WTC11 (cell line): Measurements from ENCODE around the gene RASA2.

Source experiments
- TEAD4 ChIP-seq: sonication (generic); formaldehyde crosslinking; IDR thresholded peaks from 2 replicates; pipeline ENCODE4 v1.8.0; 2022; ENCODE audit warnings: mild to moderate bottlenecking, missing genetic modification reagents
- TF ChIP-seq, protein P1 (sequence below): sonication (generic); formaldehyde crosslinking; IDR thresholded peaks from 2 replicates; pipeline ENCODE4 v1.8.0; 2023; ENCODE audit warnings: mild to moderate bottlenecking, missing genetic modification reagents
- TF ChIP-seq, protein P2 (sequence below): fragments of 200-600 bp; IDR thresholded peaks from 2 replicates; pipeline ENCODE4 v1.8.0; 2022; ENCODE audit warnings: antibody characterized with exemption
- TF ChIP-seq, protein P3 (sequence below): sonication (generic); formaldehyde crosslinking; IDR thresholded peaks from 2 replicates; pipeline ENCODE4 v1.8.1; 2022; ENCODE audit warnings: low read depth, mild to moderate bottlenecking, moderate library complexity, missing genetic modification reagents, borderline replicate concordance
- TF ChIP-seq, protein P4 (sequence below): sonication (generic); formaldehyde crosslinking; IDR thresholded peaks from 2 replicates; pipeline ENCODE4 v1.8.1; 2022; ENCODE audit warnings: low read depth, missing genetic modification reagents, borderline replicate concordance
- TF ChIP-seq, protein P5 (sequence below): sonication (generic); formaldehyde crosslinking; IDR thresholded peaks from 2 replicates; pipeline ENCODE4 v1.8.1; 2022; ENCODE audit warnings: mild to moderate bottlenecking, missing genetic modification reagents, moderate library complexity, borderline replicate concordance

DNA sequence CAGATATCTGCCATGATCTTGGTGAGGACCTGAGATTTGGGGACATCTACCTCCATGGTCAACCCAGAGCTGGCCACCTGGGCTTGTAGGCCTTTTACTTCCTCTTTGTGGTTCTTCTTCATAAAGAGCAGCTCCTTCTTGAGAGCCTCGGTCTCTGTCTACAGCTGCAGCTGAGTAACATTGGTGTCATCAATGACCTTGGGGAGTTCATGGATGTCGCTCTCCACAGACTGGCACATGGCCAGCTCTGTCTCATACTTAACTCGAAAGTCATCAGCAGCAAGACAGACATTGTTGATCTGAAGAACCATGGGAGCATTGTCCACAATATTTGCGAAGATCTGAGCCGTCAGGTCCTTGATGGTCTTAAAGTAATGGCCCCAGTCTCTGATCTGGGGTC is 15.7 kb upstream of the RASA2 start:
- TF ChIP-seq, protein P1, sequence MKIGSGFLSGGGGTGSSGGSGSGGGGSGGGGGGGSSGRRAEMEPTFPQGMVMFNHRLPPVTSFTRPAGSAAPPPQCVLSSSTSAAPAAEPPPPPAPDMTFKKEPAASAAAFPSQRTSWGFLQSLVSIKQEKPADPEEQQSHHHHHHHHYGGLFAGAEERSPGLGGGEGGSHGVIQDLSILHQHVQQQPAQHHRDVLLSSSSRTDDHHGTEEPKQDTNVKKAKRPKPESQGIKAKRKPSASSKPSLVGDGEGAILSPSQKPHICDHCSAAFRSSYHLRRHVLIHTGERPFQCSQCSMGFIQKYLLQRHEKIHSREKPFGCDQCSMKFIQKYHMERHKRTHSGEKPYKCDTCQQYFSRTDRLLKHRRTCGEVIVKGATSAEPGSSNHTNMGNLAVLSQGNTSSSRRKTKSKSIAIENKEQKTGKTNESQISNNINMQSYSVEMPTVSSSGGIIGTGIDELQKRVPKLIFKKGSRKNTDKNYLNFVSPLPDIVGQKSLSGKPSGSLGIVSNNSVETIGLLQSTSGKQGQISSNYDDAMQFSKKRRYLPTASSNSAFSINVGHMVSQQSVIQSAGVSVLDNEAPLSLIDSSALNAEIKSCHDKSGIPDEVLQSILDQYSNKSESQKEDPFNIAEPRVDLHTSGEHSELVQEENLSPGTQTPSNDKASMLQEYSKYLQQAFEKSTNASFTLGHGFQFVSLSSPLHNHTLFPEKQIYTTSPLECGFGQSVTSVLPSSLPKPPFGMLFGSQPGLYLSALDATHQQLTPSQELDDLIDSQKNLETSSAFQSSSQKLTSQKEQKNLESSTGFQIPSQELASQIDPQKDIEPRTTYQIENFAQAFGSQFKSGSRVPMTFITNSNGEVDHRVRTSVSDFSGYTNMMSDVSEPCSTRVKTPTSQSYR (CRISPR knock-in tag), result no peak
- TF ChIP-seq, protein P2, sequence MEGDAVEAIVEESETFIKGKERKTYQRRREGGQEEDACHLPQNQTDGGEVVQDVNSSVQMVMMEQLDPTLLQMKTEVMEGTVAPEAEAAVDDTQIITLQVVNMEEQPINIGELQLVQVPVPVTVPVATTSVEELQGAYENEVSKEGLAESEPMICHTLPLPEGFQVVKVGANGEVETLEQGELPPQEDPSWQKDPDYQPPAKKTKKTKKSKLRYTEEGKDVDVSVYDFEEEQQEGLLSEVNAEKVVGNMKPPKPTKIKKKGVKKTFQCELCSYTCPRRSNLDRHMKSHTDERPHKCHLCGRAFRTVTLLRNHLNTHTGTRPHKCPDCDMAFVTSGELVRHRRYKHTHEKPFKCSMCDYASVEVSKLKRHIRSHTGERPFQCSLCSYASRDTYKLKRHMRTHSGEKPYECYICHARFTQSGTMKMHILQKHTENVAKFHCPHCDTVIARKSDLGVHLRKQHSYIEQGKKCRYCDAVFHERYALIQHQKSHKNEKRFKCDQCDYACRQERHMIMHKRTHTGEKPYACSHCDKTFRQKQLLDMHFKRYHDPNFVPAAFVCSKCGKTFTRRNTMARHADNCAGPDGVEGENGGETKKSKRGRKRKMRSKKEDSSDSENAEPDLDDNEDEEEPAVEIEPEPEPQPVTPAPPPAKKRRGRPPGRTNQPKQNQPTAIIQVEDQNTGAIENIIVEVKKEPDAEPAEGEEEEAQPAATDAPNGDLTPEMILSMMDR, result no peak
- no peak for TF ChIP-seq TEAD4
- TF ChIP-seq, protein P3, sequence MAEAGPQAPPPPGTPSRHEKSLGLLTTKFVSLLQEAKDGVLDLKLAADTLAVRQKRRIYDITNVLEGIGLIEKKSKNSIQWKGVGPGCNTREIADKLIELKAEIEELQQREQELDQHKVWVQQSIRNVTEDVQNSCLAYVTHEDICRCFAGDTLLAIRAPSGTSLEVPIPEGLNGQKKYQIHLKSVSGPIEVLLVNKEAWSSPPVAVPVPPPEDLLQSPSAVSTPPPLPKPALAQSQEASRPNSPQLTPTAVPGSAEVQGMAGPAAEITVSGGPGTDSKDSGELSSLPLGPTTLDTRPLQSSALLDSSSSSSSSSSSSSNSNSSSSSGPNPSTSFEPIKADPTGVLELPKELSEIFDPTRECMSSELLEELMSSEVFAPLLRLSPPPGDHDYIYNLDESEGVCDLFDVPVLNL (CRISPR knock-in tag), result no peak
- TF ChIP-seq, protein P4, sequence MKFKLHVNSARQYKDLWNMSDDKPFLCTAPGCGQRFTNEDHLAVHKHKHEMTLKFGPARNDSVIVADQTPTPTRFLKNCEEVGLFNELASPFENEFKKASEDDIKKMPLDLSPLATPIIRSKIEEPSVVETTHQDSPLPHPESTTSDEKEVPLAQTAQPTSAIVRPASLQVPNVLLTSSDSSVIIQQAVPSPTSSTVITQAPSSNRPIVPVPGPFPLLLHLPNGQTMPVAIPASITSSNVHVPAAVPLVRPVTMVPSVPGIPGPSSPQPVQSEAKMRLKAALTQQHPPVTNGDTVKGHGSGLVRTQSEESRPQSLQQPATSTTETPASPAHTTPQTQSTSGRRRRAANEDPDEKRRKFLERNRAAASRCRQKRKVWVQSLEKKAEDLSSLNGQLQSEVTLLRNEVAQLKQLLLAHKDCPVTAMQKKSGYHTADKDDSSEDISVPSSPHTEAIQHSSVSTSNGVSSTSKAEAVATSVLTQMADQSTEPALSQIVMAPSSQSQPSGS (CRISPR knock-in tag), result no peak
- TF ChIP-seq, protein P5, sequence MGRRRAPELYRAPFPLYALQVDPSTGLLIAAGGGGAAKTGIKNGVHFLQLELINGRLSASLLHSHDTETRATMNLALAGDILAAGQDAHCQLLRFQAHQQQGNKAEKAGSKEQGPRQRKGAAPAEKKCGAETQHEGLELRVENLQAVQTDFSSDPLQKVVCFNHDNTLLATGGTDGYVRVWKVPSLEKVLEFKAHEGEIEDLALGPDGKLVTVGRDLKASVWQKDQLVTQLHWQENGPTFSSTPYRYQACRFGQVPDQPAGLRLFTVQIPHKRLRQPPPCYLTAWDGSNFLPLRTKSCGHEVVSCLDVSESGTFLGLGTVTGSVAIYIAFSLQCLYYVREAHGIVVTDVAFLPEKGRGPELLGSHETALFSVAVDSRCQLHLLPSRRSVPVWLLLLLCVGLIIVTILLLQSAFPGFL (CRISPR knock-in tag), result no peak
